PC-3 (cell line): Measurements from ENCODE around the gene NAPB. TPM values are rescaled to one million over a fixed set of nuclear protein-coding genes. Genes with fewer than 3 reads are reported as not detected.
"Not testable (repeated sequence)": the region's sequence is repeated elsewhere in the genome, so short reads cannot be mapped to it uniquely, and the experiment has no call there.

Experiments
- ATAC-seq: fragments of 200-7000 bp; cut with Tn5 transposase; 2 replicates; pipeline ENCODE4 v1.9.1; 2020; ENCODE audit warnings: mild to moderate bottlenecking, moderate library complexity
- BruUV-seq: library from RNA; stranded (reverse); fragments of 400-500 nt; replicated peaks from 2 replicates; lab custom pipeline; 2021; lab: Mats Ljungman, UMichigan
- CTCF ChIA-PET: fragments of 300-600 bp; sonication (Branson Sonifier 250); formaldehyde crosslinking; loops from one replicate; lab custom pipeline; 2022; ENCODE audit warnings: antibody characterized with exemption; lab: Charles Lee
- POLR2A ChIA-PET: fragments of 300-600 bp; sonication (Branson Sonifier 250); formaldehyde crosslinking; loops from one replicate; lab custom pipeline; 2022; ENCODE audit warnings: antibody characterized with exemption; ENCODE audit not compliant: unreplicated experiment; lab: Charles Lee
- DNase-seq: peaks from one replicate; pipeline ENCODE4 v3.0.0-alpha.2; 2015
- H2AFZ ChIP-seq: fragments of 300-600 bp; sonication (generic); 2 replicates; pipeline ENCODE4 v1.6.0; 2016; ENCODE audit warnings: antibody characterized with exemption, low read length
- H3F3A ChIP-seq: fragments of 300-600 bp; sonication (generic); one replicate; pipeline ENCODE4 v1.6.0; 2017; ENCODE audit warnings: antibody characterized with exemption, low read length, control low read depth, mild to moderate bottlenecking; ENCODE audit not compliant: unreplicated experiment
- H3K27ac ChIP-seq: fragments of 300-600 bp; sonication (generic); 2 replicates; pipeline ENCODE4 v1.5.1; 2016; ENCODE audit warnings: mild to moderate bottlenecking, low read length
- H3K27me3 ChIP-seq: fragments of 300-600 bp; sonication (generic); 2 replicates; pipeline ENCODE4 v1.6.1; 2016; ENCODE audit warnings: low read length, mixed read lengths
- H3K36me3 ChIP-seq: fragments of 300-600 bp; sonication (generic); 2 replicates; pipeline ENCODE4 v1.6.1; 2016; ENCODE audit warnings: low read depth, mixed run types, low read length, mixed read lengths
- H3K4me1 ChIP-seq: fragments of 300-600 bp; sonication (generic); 2 replicates; pipeline ENCODE4 v1.5.1; 2016; ENCODE audit warnings: low read length; ENCODE audit not compliant: insufficient read depth
- H3K4me2 ChIP-seq: fragments of 300-600 bp; sonication (generic); 2 replicates; pipeline ENCODE4 v1.6.0; 2016; ENCODE audit warnings: low read length
- H3K4me3 ChIP-seq: fragments of 300-600 bp; sonication (generic); 2 replicates; pipeline ENCODE4 v1.5.1; 2016; ENCODE audit warnings: mild to moderate bottlenecking, low read length, mixed read lengths
- H3K79me2 ChIP-seq: fragments of 300-600 bp; sonication (generic); 2 replicates; pipeline ENCODE4 v1.6.1; 2017; ENCODE audit warnings: low read length, mixed read lengths
- H3K9ac ChIP-seq: fragments of 300-600 bp; sonication (generic); 2 replicates; pipeline ENCODE4 v1.6.0; 2016; ENCODE audit warnings: mild to moderate bottlenecking, low read length
- H3K9me2 ChIP-seq: fragments of 300-600 bp; sonication (generic); replicated peaks from 2 replicates; pipeline ENCODE4 v1.6.1; 2016; ENCODE audit warnings: mixed run types, low read length, mixed read lengths
- H3K9me3 ChIP-seq: fragments of 300-600 bp; sonication (generic); 2 replicates; pipeline ENCODE4 v1.6.1; 2016; ENCODE audit warnings: low read length, mixed read lengths
- H4K20me1 ChIP-seq: fragments of 300-600 bp; sonication (generic); 2 replicates; pipeline ENCODE4 v1.6.1; 2016; ENCODE audit warnings: low read length, mixed read lengths
- EZH2phosphoT487 ChIP-seq: fragments of 300-600 bp; sonication (generic); IDR thresholded peaks from 2 replicates; pipeline ENCODE4 v1.6.1; 2018; ENCODE audit warnings: mild to moderate bottlenecking, antibody characterized with exemption, low read length, borderline replicate concordance
- intact Hi-C: fragments of 100-400 bp; cut with micrococcal nuclease; formaldehyde crosslinking; loops from 2 replicates; pipeline ENCODE4 v1.9.0; 2023
- total RNA-seq: library from RNA; depleted of rRNA; stranded (reverse); fragments of >200 nt; gene quantifications from 2 replicates; pipeline ENCODE4 v1.2.3, GENCODE V29; 2014
- TF ChIP-seq, protein P1 (sequence below): fragments of 300-600 bp; sonication (generic); conservative IDR thresholded peaks from 2 replicates; pipeline ENCODE4 v1.5.1; 2017; ENCODE audit warnings: antibody characterized with exemption, low read depth, mild to moderate bottlenecking, low read length

Gene NAPB
- total RNA-seq, 1 experiment from 2014 or later, result 7.8 TPM

GRCh38 chr20:23350196-23350903, 70.9 kb downstream of the NAPB start, which contains the start of gene NXT1:
TSS of gene NXT1 (plus strand) at chr20:23350791. CDS start at chr20:23354042, 3,251 bp downstream.
- Histone ChIP-seq H3K27me3 (no peaks in the 10 kb centered on the region), H3K9me3 (no peaks in the 10 kb centered on the region), H3K9me2 (no peaks in the 10 kb centered on the region), H3K4me3 (peak within 1 kb of the TSS; percentile 89), H3K79me2 (peaks cover 48% of the 10 kb centered on the region), H2AFZ (peak within 1 kb of the TSS; percentile 95), H3F3A (no peaks in the 10 kb centered on the region), H4K20me1 (peaks cover 22% of the 10 kb centered on the region), H3K9ac (peak within 1 kb of the TSS; percentile 99), H3K27ac (peak within 1 kb of the TSS; percentile 87), H3K4me2 (peak within 1 kb of the TSS; percentile 97), H3K4me1 (peaks cover 18% of the 10 kb centered on the region), H3K36me3 (peaks cover 17% of the 10 kb centered on the region; the same call in 1 of the 2 replicates)
- TF ChIP-seq, protein P1, sequence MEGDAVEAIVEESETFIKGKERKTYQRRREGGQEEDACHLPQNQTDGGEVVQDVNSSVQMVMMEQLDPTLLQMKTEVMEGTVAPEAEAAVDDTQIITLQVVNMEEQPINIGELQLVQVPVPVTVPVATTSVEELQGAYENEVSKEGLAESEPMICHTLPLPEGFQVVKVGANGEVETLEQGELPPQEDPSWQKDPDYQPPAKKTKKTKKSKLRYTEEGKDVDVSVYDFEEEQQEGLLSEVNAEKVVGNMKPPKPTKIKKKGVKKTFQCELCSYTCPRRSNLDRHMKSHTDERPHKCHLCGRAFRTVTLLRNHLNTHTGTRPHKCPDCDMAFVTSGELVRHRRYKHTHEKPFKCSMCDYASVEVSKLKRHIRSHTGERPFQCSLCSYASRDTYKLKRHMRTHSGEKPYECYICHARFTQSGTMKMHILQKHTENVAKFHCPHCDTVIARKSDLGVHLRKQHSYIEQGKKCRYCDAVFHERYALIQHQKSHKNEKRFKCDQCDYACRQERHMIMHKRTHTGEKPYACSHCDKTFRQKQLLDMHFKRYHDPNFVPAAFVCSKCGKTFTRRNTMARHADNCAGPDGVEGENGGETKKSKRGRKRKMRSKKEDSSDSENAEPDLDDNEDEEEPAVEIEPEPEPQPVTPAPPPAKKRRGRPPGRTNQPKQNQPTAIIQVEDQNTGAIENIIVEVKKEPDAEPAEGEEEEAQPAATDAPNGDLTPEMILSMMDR, result no peak
- peak; percentile 87 for ATAC-seq
- ChIA-PET POLR2A (interaction anchor here (0.5 to 1.8 kb wide), 8 partner anchors 8 to 838 kb away, joined by 3 to 20 read pairs (median 4); partner anchors contain the start of gene GZF1), CTCF (interaction anchor here (0.5 to 1.3 kb wide), 13 partner anchors 8 to 1012 kb away, joined by 3 to 15 read pairs (median 4); partner anchors contain the start of gene NAPB)
- TSS peak; percentile 77 for BruUV-seq
- intact Hi-C loops, result loop anchor here (1.0 to 10.0 kb wide), 6 partner anchors 8 to 1004 kb away; partner anchors contain the start of genes GZF1 and NAPB
- peak; percentile 99 for DNase-seq

DNA sequence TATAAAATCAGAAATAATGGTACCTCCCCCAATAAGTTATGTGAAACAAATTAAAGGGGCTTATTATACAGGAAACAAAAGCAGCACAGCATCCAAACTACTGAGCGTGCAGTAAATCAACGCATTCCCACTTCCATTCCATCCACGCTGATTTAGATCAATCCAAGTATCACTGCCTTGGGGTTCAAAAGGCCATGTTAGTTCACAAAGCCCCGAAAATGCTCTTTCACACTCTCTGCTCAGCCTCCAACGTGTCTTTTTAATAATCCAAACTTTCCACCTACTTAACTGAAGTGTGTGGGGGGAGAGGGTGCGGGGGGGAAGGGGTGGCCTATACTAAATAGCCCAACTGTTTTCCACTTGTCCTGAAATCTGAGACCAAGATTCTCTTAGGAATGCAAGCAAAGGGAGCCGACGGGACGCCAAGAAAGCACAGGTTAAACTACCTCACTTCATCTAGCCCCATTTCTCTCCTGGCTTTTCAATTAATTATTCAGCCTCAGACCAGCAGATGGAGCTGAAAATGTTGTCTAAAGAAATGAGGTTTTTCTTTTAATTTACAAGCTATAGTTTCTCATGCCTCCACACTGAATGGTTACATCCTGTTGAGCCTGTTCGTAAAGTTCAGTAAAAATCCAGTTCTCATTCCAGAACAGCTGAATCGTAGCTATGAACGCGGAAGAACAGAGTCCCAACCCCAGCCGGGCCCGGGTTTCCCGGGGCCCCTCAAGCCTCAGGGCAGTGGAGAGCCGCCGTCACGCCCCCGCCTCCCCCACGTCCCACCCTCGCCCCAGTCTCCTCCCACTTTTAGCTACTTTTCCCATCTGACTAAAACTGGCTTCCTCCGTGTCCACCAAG, 71.7 kb downstream of the NAPB start:
- peak; percentile 52 for ATAC-seq

DNA sequence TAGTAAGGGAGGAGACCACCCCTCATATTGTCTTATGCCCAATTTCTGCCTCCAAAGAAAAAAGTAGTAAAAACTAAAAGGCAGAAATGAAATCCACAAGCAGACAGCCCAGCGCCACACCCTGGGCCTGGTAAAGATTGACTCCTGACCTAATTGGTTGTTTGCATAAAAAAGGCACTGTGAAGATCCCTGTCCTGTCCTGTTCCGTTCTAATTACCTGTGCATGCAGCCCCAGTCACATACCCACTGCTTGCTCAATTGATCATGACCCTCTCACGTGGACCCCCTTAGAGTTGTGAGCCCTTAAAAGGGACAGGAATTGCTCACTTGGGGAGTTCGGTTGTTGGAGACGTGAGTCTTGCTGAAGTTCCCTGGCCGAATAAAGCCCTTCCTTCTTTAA, 72.8 kb downstream of the NAPB start:
- DNase-seq, POLR2A ChIA-PET, H3K4me3 ChIP-seq, intact Hi-C loops, ATAC-seq, H2AFZ ChIP-seq, CTCF ChIA-PET, H3K9ac ChIP-seq, H3K36me3 ChIP-seq, H3K27ac ChIP-seq, H3K9me2 ChIP-seq, BruUV-seq, H3K27me3 ChIP-seq, H3F3A ChIP-seq, H3K4me2 ChIP-seq, H3K9me3 ChIP-seq: not testable (repeated sequence)
- peaks cover 29% of the 10 kb centered on the region for H3K79me2 ChIP-seq
- peaks cover 18% of the 10 kb centered on the region for H3K4me1 ChIP-seq
- peaks cover 18% of the 10 kb centered on the region for H4K20me1 ChIP-seq

More for the DNA sequence above, 71.7 kb downstream of the NAPB start:
- ChIA-PET CTCF (interaction anchor here (0.5 to 1.3 kb wide), 13 partner anchors 8 to 1011 kb away, joined by 3 to 15 read pairs (median 4); partner anchors contain the start of gene NAPB), POLR2A (interaction anchor here (0.5 to 1.8 kb wide), 7 partner anchors 9 to 946 kb away, joined by 3 to 20 read pairs (median 5); partner anchors contain the start of gene GZF1)
- H3K4me1 ChIP-seq, result peaks cover 18% of the 10 kb centered on the region
- peak overlapping the region; percentile 95 for H2AFZ ChIP-seq
- H3K79me2 ChIP-seq, result peaks cover 40% of the 10 kb centered on the region
- peaks cover 22% of the 10 kb centered on the region for H4K20me1 ChIP-seq
- H3K9me2 ChIP-seq, result no peaks in the 10 kb centered on the region
- H3K27ac ChIP-seq, result peak overlapping the region; percentile 87
- peak overlapping the region; percentile 89 for H3K4me3 ChIP-seq
- peak overlapping the region; percentile 97 for H3K4me2 ChIP-seq
- peak; percentile 65 for DNase-seq
- no TSS peak for BruUV-seq
- peak overlapping the region; percentile 99 for H3K9ac ChIP-seq
- H3K27me3 ChIP-seq, result no peaks in the 10 kb centered on the region
- peaks cover 11% of the 10 kb centered on the region; the same call in 1 of the 2 replicates for H3K36me3 ChIP-seq
- intact Hi-C loops, result loop anchor here (1.0 to 10.0 kb wide), 6 partner anchors 9 to 1003 kb away; partner anchors contain the start of genes GZF1 and NAPB
- no peaks in the 10 kb centered on the region for H3F3A ChIP-seq
- H3K9me3 ChIP-seq, result no peaks in the 10 kb centered on the region
- TF ChIP-seq, protein P1, result peak; percentile 68
- no peak for TF ChIP-seq EZH2phosphoT487
